Measurements from ENCODE around the gene TP53I11. TPM values are rescaled to one million over a fixed set of nuclear protein-coding genes. Genes with fewer than 3 reads are reported as not detected.
A peak's percentile ranks its signal among the peaks of the same experiment; 100 is the strongest.

The TP53I11 gene
- total and polyA plus RNA-seq, 2 experiments from 2014 or later = 59.9 to 117 TPM

- Histone ChIP-seq H3F3A (ENCODE audit: insufficient read depth) (no peaks in the 10 kb centered on the region), H3K9me3 (ENCODE audit: low read depth) (no peaks in the 10 kb centered on the region), H3K9ac (no peak overlapping the region), H2AFZ (no peak overlapping the region), H4K20me1 (ENCODE audit: insufficient read depth) (no peaks in the 10 kb centered on the region), H3K9me2 (ENCODE audit: insufficient read depth) (no peaks in the 10 kb centered on the region), H3K79me2 (ENCODE audit: insufficient read depth) (no peaks in the 10 kb centered on the region), H3K27ac (no peak overlapping the region), H3K4me1 (ENCODE audit: insufficient read depth) (0 out of 2 replicates have a peak, but pooled peaks cover 5% of the 10 kb centered on the region), H3K36me3 (ENCODE audit: low read depth) (no peaks in the 10 kb centered on the region), H3K27me3 (replicated peaks; ENCODE audit: insufficient read depth) (peaks cover 30% of the 10 kb centered on the region), H3K4me2 (ENCODE audit: unreplicated experiment) (no peak overlapping the region), H3K4me3 (no peak overlapping the region)
- WGBS, 2 experiments (ENCODE audit: low coverage in 1 of 2, low lambda C conversion rate in 2 of 2, missing lambda C conversion rate in 2 of 2) = 52 to 54% methylated on average over 10 of the region's 10 CpGs
- DNase-seq = no peak
- in situ Hi-C loops (cut with MboI) = loop anchor here (5.0 kb wide), 1 partner anchor 166 kb away; the partner anchor contains the start of gene TSPAN18
- TF ChIP-seq EZH2phosphoT487 (IDR thresholded peaks at IDR 0.05; ENCODE audit: insufficient read depth, low read depth) (no peak), EZH2 (IDR thresholded peaks at IDR 0.05; ENCODE audit: insufficient read depth, poor library complexity, severe bottlenecking) (no peak)
Measured at GRCh38 chr11:44893308-44893822, 57.3 kb downstream of the TP53I11 start.

GRCh38 chr11:44892843-44893242 is 57.8 kb downstream of the TP53I11 start:
- Histone ChIP-seq H3K27me3 (replicated peaks; ENCODE audit: insufficient read depth) (peaks cover 29% of the 10 kb centered on the region), H3K9ac (no peak overlapping the region), H3K79me2 (ENCODE audit: insufficient read depth) (no peaks in the 10 kb centered on the region), H3K4me1 (ENCODE audit: insufficient read depth) (0 out of 2 replicates have a peak, but pooled peaks cover 5% of the 10 kb centered on the region), H3K9me3 (ENCODE audit: low read depth) (no peaks in the 10 kb centered on the region), H3K4me3 (no peak overlapping the region), H3K4me2 (ENCODE audit: unreplicated experiment) (no peak overlapping the region), H3K27ac (no peak overlapping the region), H3K9me2 (ENCODE audit: insufficient read depth) (no peaks in the 10 kb centered on the region), H2AFZ (no peak overlapping the region), H3K36me3 (ENCODE audit: low read depth) (no peaks in the 10 kb centered on the region), H3F3A (ENCODE audit: insufficient read depth) (no peaks in the 10 kb centered on the region), H4K20me1 (ENCODE audit: insufficient read depth) (no peaks in the 10 kb centered on the region)
- TF ChIP-seq EZH2 (IDR thresholded peaks at IDR 0.05; ENCODE audit: insufficient read depth, poor library complexity, severe bottlenecking) (no peak), EZH2phosphoT487 (IDR thresholded peaks at IDR 0.05; ENCODE audit: insufficient read depth, low read depth) (no peak)
- DNase-seq = no peak
- in situ Hi-C loops (cut with MboI) = loop anchor here (5.0 kb wide), 1 partner anchor 166 kb away; the partner anchor contains the start of gene TSPAN18
- WGBS, 2 experiments (ENCODE audit: low coverage in 1 of 2, low lambda C conversion rate in 2 of 2, missing lambda C conversion rate in 2 of 2) = 79 to 82% methylated on average over 7 of the region's 7 CpGs

DNA sequence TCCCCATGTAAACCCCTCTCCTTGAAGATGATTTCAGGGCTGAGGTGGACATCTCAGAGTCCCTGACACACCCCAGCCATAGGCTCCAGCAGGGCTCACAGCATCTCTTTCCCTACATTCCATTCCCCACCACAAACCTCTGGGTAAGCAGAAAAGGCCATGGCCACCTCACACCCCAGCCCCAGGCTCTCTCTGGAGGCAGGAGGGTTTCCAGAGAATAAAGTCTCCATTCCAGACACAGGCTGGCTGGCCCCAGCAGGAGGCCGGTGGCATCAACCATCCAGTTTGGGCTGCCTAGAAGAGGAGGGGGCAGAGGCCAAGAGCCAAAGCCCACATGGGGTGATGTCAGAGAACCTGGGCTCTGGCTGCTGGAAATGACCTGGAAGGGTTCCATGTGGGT is 61.4 kb downstream of the TP53I11 start:
- Histone ChIP-seq H3K4me1 (ENCODE audit: insufficient read depth) (peaks cover 17% of the 10 kb centered on the region), H2AFZ (no peak overlapping the region), H3K9me3 (ENCODE audit: low read depth) (no peaks in the 10 kb centered on the region), H3K27ac (no peak overlapping the region), H3K4me2 (ENCODE audit: unreplicated experiment) (no peak overlapping the region), H4K20me1 (ENCODE audit: insufficient read depth) (no peaks in the 10 kb centered on the region), H3K36me3 (ENCODE audit: low read depth) (no peaks in the 10 kb centered on the region), H3K4me3 (no peak overlapping the region), H3F3A (ENCODE audit: insufficient read depth) (peaks cover 12% of the 10 kb centered on the region), H3K79me2 (ENCODE audit: insufficient read depth) (no peaks in the 10 kb centered on the region), H3K9ac (no peak overlapping the region), H3K9me2 (ENCODE audit: insufficient read depth) (no peaks in the 10 kb centered on the region), H3K27me3 (replicated peaks; ENCODE audit: insufficient read depth) (0 out of 2 replicates have a peak, but pooled peaks cover 7% of the 10 kb centered on the region)
- peak; percentile 71 for DNase-seq
- WGBS, 2 experiments (ENCODE audit: low coverage in 1 of 2, low lambda C conversion rate in 2 of 2, missing lambda C conversion rate in 2 of 2) = 86 to 91% methylated on average over 1 of the region's 1 CpG
- in situ Hi-C loops (cut with MboI) = no loop called here
- no peak for TF ChIP-seq EZH2phosphoT487 (IDR thresholded peaks at IDR 0.05; ENCODE audit: insufficient read depth, low read depth)
- no peak for TF ChIP-seq EZH2 (IDR thresholded peaks at IDR 0.05; ENCODE audit: insufficient read depth, poor library complexity, severe bottlenecking)

DNA sequence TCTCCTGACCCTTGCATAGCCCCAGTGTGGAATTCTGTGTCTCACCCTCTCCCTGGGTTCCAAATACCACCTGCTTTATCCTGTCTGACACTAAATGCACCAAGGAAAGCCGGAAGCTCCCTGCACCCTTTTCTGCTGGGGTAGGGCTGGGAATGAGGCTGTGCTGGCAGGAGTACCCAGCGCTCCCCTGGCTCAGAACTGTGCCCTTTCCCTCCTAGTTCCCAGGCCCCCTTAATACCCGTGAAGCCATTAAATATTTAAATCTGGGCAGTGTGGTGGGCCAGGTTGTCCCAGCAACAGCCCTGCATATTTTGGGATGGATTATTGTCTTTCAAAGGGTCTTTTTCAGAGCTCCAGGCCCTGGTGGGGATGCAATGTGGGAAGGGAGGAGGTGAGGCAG is 63.0 kb downstream of the TP53I11 start:
- H3F3A ChIP-seq (ENCODE audit: insufficient read depth) = peaks cover 12% of the 10 kb centered on the region
- peaks cover 17% of the 10 kb centered on the region for H3K4me1 ChIP-seq (ENCODE audit: insufficient read depth)
- no peaks in the 10 kb centered on the region for H3K9me3 ChIP-seq (ENCODE audit: low read depth)
- no peaks in the 10 kb centered on the region for H3K36me3 ChIP-seq (ENCODE audit: low read depth)
- H3K27me3 ChIP-seq (replicated peaks; ENCODE audit: insufficient read depth) = peaks cover 4% of the 10 kb centered on the region
- no peak overlapping the region for H3K9ac ChIP-seq
- in situ Hi-C loops (cut with MboI) = no loop called here
- no peak overlapping the region for H3K4me2 ChIP-seq (ENCODE audit: unreplicated experiment)
- no peaks in the 10 kb centered on the region for H3K9me2 ChIP-seq (ENCODE audit: insufficient read depth)
- no peaks in the 10 kb centered on the region for H4K20me1 ChIP-seq (ENCODE audit: insufficient read depth)
- no peaks in the 10 kb centered on the region for H3K79me2 ChIP-seq (ENCODE audit: insufficient read depth)
- DNase-seq = no peak
- no peak overlapping the region for H3K4me3 ChIP-seq
- H2AFZ ChIP-seq = no peak overlapping the region
- 80 to 84% methylated on average over 3 of the region's 3 CpGs for WGBS, 2 experiments (ENCODE audit: low coverage in 1 of 2, low lambda C conversion rate in 2 of 2, missing lambda C conversion rate in 2 of 2)
- no peak for TF ChIP-seq EZH2phosphoT487 (IDR thresholded peaks at IDR 0.05; ENCODE audit: insufficient read depth, low read depth)
- H3K27ac ChIP-seq = no peak overlapping the region
